Gastroesophageal sphincter (tissue), 3 donors: ENCODE results near the gene KRT222.

Experiments
- POLR2A ChIP-seq, 2 donors: fragments of 450-650 bp; IDR thresholded peaks; one replicate each; pipeline ENCODE4 v1.6.1; 2017; ENCODE audit warnings: antibody characterized with exemption in 2 of 2, mild to moderate bottlenecking in 2 of 2, moderate library complexity in 1 of 2
- POLR2AphosphoS5 ChIP-seq: sonication (generic); formaldehyde crosslinking; IDR thresholded peaks from one replicate; pipeline ENCODE4 v1.6.1; 2017; ENCODE audit warnings: antibody characterized with exemption
- TF ChIP-seq, protein P1 (sequence below), 4 experiments: fragments of 200-600 bp in 2 of 4; fragments of 450-650 bp in 2 of 4; sonication (generic) in 1 of 4; IDR thresholded peaks; one replicate each; pipeline ENCODE4 v1.5.1; 2017 to 2019; ENCODE audit warnings: antibody characterized with exemption in 4 of 4, mild to moderate bottlenecking in 2 of 4, moderate library complexity in 2 of 4

DNA sequence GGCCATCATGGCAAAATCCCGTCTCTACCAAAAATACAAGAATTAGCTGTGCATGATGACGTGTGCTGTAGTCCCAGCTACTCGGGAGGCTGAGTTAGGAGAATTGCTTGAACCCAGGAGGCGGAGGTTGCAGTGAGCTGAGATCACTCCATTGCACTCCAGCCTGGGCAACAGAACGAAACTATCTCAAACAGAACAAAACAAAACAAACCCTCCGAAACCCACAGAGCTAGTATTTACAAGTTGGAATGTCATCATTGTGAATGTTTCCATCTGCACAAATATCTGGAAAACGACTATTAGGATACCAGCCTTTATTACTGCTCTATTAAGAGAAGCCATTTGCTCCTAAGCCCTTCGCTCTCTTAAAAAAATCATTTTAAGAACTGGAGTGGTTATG, 43.4 kb downstream of the KRT222 start:
- TF ChIP-seq, protein P1, sequence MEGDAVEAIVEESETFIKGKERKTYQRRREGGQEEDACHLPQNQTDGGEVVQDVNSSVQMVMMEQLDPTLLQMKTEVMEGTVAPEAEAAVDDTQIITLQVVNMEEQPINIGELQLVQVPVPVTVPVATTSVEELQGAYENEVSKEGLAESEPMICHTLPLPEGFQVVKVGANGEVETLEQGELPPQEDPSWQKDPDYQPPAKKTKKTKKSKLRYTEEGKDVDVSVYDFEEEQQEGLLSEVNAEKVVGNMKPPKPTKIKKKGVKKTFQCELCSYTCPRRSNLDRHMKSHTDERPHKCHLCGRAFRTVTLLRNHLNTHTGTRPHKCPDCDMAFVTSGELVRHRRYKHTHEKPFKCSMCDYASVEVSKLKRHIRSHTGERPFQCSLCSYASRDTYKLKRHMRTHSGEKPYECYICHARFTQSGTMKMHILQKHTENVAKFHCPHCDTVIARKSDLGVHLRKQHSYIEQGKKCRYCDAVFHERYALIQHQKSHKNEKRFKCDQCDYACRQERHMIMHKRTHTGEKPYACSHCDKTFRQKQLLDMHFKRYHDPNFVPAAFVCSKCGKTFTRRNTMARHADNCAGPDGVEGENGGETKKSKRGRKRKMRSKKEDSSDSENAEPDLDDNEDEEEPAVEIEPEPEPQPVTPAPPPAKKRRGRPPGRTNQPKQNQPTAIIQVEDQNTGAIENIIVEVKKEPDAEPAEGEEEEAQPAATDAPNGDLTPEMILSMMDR (IDR thresholded peaks at IDR 0.05) = no peak
- TF ChIP-seq POLR2A (IDR thresholded peaks at IDR 0.05) (no peak), POLR2AphosphoS5 (no peak)
